ENCODE results near the gene PTRHD1. TPM values are rescaled to one million over a fixed set of nuclear protein-coding genes. Genes with fewer than 3 reads are reported as not detected.

Gene PTRHD1
- total RNA-seq, 5 donors from 2014 or later (not counting 1 experiment from before 2014, with no cell fraction given): 13.6 to 20.1 (median 14.9) TPM

- Histone ChIP-seq H3K4me1 (ENCODE audit: control insufficient read depth in 1 of 2, extremely low read depth in 1 of 2, insufficient read depth in 2 of 2, low read length in 2 of 2) (peaks cover 0 to 4% of the 10 kb centered on the region in 2 experiments), H3K27me3 (replicated peaks in 1 of 2; ENCODE audit: control insufficient read depth in 2 of 2, extremely low read depth in 1 of 2, insufficient read depth in 2 of 2, low read length in 1 of 2) (peaks cover 0 to 3% of the 10 kb centered on the region in 2 experiments), H3K36me3 (ENCODE audit: control insufficient read depth in 2 of 2, extremely low read depth in 1 of 2, insufficient read depth in 1 of 2, low read length in 1 of 2) (peaks cover 0 to 10% of the 10 kb centered on the region in 2 donors), H3K27ac (ENCODE audit: low read length) (no peak overlapping the region), H3K9me3 (no peaks in the 10 kb centered on the region), H3K4me3 (ENCODE audit: control insufficient read depth in 1 of 2, extremely low read depth in 1 of 2, low read length in 1 of 2) (no peak overlapping the region)
- Mint-ChIP-seq H3K4me3 (no peak overlapping the region), H3K36me3 (peaks cover 18% of the 10 kb centered on the region), H3K4me1 (peaks cover 4% of the 10 kb centered on the region in 3 donors), H3K27ac (no peak overlapping the region), H3K9me3 (no peaks in the 10 kb centered on the region), H3K27me3 (peaks cover 0 to 6% of the 10 kb centered on the region in 2 donors)
- ATAC-seq (replicated peaks in 1 of 4) (no peak), DNase-seq (no peak)
- CTCF ChIA-PET: no interaction called here
- POLR2A ChIA-PET: no interaction called here
- WGBS (ENCODE audit: insufficient coverage): 94% methylated on average over 2 of the region's 2 CpGs
Observed at GRCh38 chr2:24787532-24787931, 5.7 kb downstream of the PTRHD1 start.

GRCh38 chr2:24785671-24786321, 7.4 kb downstream of the PTRHD1 start:
- no peak overlapping the region for H3K4me3 ChIP-seq (ENCODE audit: control insufficient read depth in 1 of 2, extremely low read depth in 1 of 2, low read length in 1 of 2)
- H3K9me3 ChIP-seq: no peaks in the 10 kb centered on the region
- peaks cover 2 to 6% of the 10 kb centered on the region in 2 donors for H3K27me3 Mint-ChIP-seq
- H3K36me3 ChIP-seq (ENCODE audit: control insufficient read depth in 2 of 2, extremely low read depth in 1 of 2, insufficient read depth in 1 of 2, low read length in 1 of 2): peaks cover 0 to 10% of the 10 kb centered on the region in 2 donors
- DNase-seq: no peak
- ATAC-seq (replicated peaks in 1 of 4): no peak
- H3K27ac Mint-ChIP-seq: no peak overlapping the region
- CTCF ChIA-PET: no interaction called here
- no peak overlapping the region for H3K27ac ChIP-seq (ENCODE audit: low read length)
- H3K4me1 ChIP-seq (ENCODE audit: control insufficient read depth in 1 of 2, extremely low read depth in 1 of 2, insufficient read depth in 2 of 2, low read length in 2 of 2): no peaks in the 10 kb centered on the region
- H3K4me3 Mint-ChIP-seq: no peak overlapping the region
- POLR2A ChIA-PET: no interaction called here
- peaks cover 0 to 6% of the 10 kb centered on the region in 2 experiments for H3K27me3 ChIP-seq (replicated peaks in 1 of 2; ENCODE audit: control insufficient read depth in 2 of 2, extremely low read depth in 1 of 2, insufficient read depth in 2 of 2, low read length in 1 of 2)
- H3K9me3 Mint-ChIP-seq: no peaks in the 10 kb centered on the region
- peaks cover 18% of the 10 kb centered on the region for H3K36me3 Mint-ChIP-seq
- no peaks in the 10 kb centered on the region for H3K4me1 Mint-ChIP-seq
- WGBS (ENCODE audit: insufficient coverage): 91% methylated on average over 6 of the region's 6 CpGs

- H3K4me1 ChIP-seq (ENCODE audit: control insufficient read depth in 1 of 2, extremely low read depth in 1 of 2, insufficient read depth in 2 of 2, low read length in 2 of 2): no peaks in the 10 kb centered on the region
- Mint-ChIP-seq H3K4me1 (no peaks in the 10 kb centered on the region), H3K27me3 (peaks cover 4 to 6% of the 10 kb centered on the region in 2 donors), H3K4me3 (no peak overlapping the region), H3K27ac (no peak overlapping the region), H3K36me3 (peaks cover 8% of the 10 kb centered on the region), H3K9me3 (no peaks in the 10 kb centered on the region)
- DNase-seq: no peak
- ATAC-seq (replicated peaks in 1 of 4): no peak
- H3K9me3 ChIP-seq: no peaks in the 10 kb centered on the region
- no peak overlapping the region for H3K27ac ChIP-seq (ENCODE audit: low read length)
- ChIA-PET POLR2A (no interaction called here), CTCF (no interaction called here)
- H3K4me3 ChIP-seq (ENCODE audit: control insufficient read depth in 1 of 2, extremely low read depth in 1 of 2, low read length in 1 of 2): no peak overlapping the region
- H3K27me3 ChIP-seq (replicated peaks in 1 of 2; ENCODE audit: control insufficient read depth in 2 of 2, extremely low read depth in 1 of 2, insufficient read depth in 2 of 2, low read length in 1 of 2): peaks cover 0 to 6% of the 10 kb centered on the region in 2 experiments
- no CpG with 5 or more reads among the region's 3 CpGs for WGBS (ENCODE audit: insufficient coverage)
- H3K36me3 ChIP-seq (ENCODE audit: control insufficient read depth in 2 of 2, extremely low read depth in 1 of 2, insufficient read depth in 1 of 2, low read length in 1 of 2): no peaks in the 10 kb centered on the region
Observed at GRCh38 chr2:24783641-24784040, 9.6 kb downstream of the PTRHD1 start.

- no peak overlapping the region for H3K27ac Mint-ChIP-seq
- CTCF ChIA-PET: no interaction called here
- Histone ChIP-seq H3K27me3 (replicated peaks in 1 of 2; ENCODE audit: control insufficient read depth in 2 of 2, extremely low read depth in 1 of 2, insufficient read depth in 2 of 2, low read length in 1 of 2) (peaks cover 0 to 2% of the 10 kb centered on the region in 2 experiments), H3K4me3 (ENCODE audit: control insufficient read depth in 1 of 2, extremely low read depth in 1 of 2, low read length in 1 of 2) (no peak overlapping the region), H3K36me3 (ENCODE audit: control insufficient read depth in 2 of 2, extremely low read depth in 1 of 2, insufficient read depth in 1 of 2, low read length in 1 of 2) (no peaks in the 10 kb centered on the region), H3K9me3 (no peaks in the 10 kb centered on the region), H3K27ac (ENCODE audit: low read length) (no peak overlapping the region), H3K4me1 (ENCODE audit: control insufficient read depth in 1 of 2, extremely low read depth in 1 of 2, insufficient read depth in 2 of 2, low read length in 2 of 2) (no peaks in the 10 kb centered on the region)
- H3K27me3 Mint-ChIP-seq: peaks cover 4 to 6% of the 10 kb centered on the region in 2 donors
- POLR2A ChIA-PET: interaction anchor here in 1 of 2 donors (0.6 kb wide), 1 partner anchor 874 kb away, joined by 11 read pairs; no protein-coding TSS in a partner anchor
- H3K9me3 Mint-ChIP-seq: no peaks in the 10 kb centered on the region
- DNase-seq (no peak), ATAC-seq (replicated peaks in 1 of 4) (no peak)
- WGBS (ENCODE audit: insufficient coverage): no CpG with 5 or more reads among the region's 2 CpGs
- no peak overlapping the region for H3K4me3 Mint-ChIP-seq
- H3K4me1 Mint-ChIP-seq: no peaks in the 10 kb centered on the region
- H3K36me3 Mint-ChIP-seq: peaks cover 4% of the 10 kb centered on the region
Observed at GRCh38 chr2:24779116-24779515, 14.1 kb downstream of the PTRHD1 start.

GRCh38 chr2:24774373-24774772, 18.8 kb downstream of the PTRHD1 start:
- ATAC-seq (replicated peaks in 1 of 4) (no peak), DNase-seq (no peak)
- ChIA-PET CTCF (no interaction called here), POLR2A (no interaction called here)
- Mint-ChIP-seq H3K27me3 (no peaks in the 10 kb centered on the region), H3K4me3 (no peak overlapping the region), H3K27ac (no peak overlapping the region), H3K36me3 (peaks cover 16% of the 10 kb centered on the region), H3K9me3 (no peaks in the 10 kb centered on the region), H3K4me1 (no peaks in the 10 kb centered on the region)
- Histone ChIP-seq H3K4me3 (ENCODE audit: control insufficient read depth in 1 of 2, extremely low read depth in 1 of 2, low read length in 1 of 2) (no peak overlapping the region), H3K9me3 (no peaks in the 10 kb centered on the region), H3K27ac (ENCODE audit: low read length) (no peak overlapping the region), H3K36me3 (ENCODE audit: control insufficient read depth in 2 of 2, extremely low read depth in 1 of 2, insufficient read depth in 1 of 2, low read length in 1 of 2) (peaks cover 6 to 13% of the 10 kb centered on the region in 2 donors), H3K27me3 (replicated peaks in 1 of 2; ENCODE audit: control insufficient read depth in 2 of 2, extremely low read depth in 1 of 2, insufficient read depth in 2 of 2, low read length in 1 of 2) (no peaks in the 10 kb centered on the region), H3K4me1 (ENCODE audit: control insufficient read depth in 1 of 2, extremely low read depth in 1 of 2, insufficient read depth in 2 of 2, low read length in 2 of 2) (no peaks in the 10 kb centered on the region)
- WGBS (ENCODE audit: insufficient coverage): 81% methylated on average over 3 of the region's 3 CpGs

GRCh38 chr2:24771764-24772586, 21.2 kb downstream of the PTRHD1 start:
- Histone ChIP-seq H3K27ac (ENCODE audit: low read length) (no peak overlapping the region), H3K27me3 (replicated peaks in 1 of 2; ENCODE audit: control insufficient read depth in 2 of 2, extremely low read depth in 1 of 2, insufficient read depth in 2 of 2, low read length in 1 of 2) (no peaks in the 10 kb centered on the region), H3K36me3 (ENCODE audit: control insufficient read depth in 2 of 2, extremely low read depth in 1 of 2, insufficient read depth in 1 of 2, low read length in 1 of 2) (peaks cover 6 to 30% of the 10 kb centered on the region in 2 donors), H3K9me3 (no peaks in the 10 kb centered on the region), H3K4me3 (ENCODE audit: control insufficient read depth in 1 of 2, extremely low read depth in 1 of 2, low read length in 1 of 2) (no peak overlapping the region), H3K4me1 (ENCODE audit: control insufficient read depth in 1 of 2, extremely low read depth in 1 of 2, insufficient read depth in 2 of 2, low read length in 2 of 2) (no peaks in the 10 kb centered on the region)
- WGBS (ENCODE audit: insufficient coverage): 95% methylated on average over 3 of the region's 5 CpGs
- no peak overlapping the region for H3K4me3 Mint-ChIP-seq
- H3K36me3 Mint-ChIP-seq: peaks cover 29% of the 10 kb centered on the region
- no peak for DNase-seq
- no peaks in the 10 kb centered on the region for H3K4me1 Mint-ChIP-seq
- H3K9me3 Mint-ChIP-seq: no peaks in the 10 kb centered on the region
- CTCF ChIA-PET: no interaction called here
- H3K27me3 Mint-ChIP-seq: no peaks in the 10 kb centered on the region
- ATAC-seq (replicated peaks in 1 of 4): no peak
- H3K27ac Mint-ChIP-seq: no peak overlapping the region
- POLR2A ChIA-PET: no interaction called here

Measured in T-cell (primary cell).